ENCODE data around the gene KIFBP.

The KIFBP gene

GRCh38 chr10:69051710-69052487, 63.3 kb downstream of the KIFBP start:
- DNase-seq, result no peak

GRCh38 chr10:69052736-69053135, 64.1 kb downstream of the KIFBP start:
- no peak for DNase-seq

GRCh38 chr10:69055241-69055640, 66.6 kb downstream of the KIFBP start:
- DNase-seq, result no peak

GRCh38 chr10:69056129-69056528, 67.5 kb downstream of the KIFBP start:
- DNase-seq, result no peak

- DNase-seq, result no peak
Measured at GRCh38 chr10:69056536-69057260, 68.1 kb downstream of the KIFBP start.

- no peak for DNase-seq
Measured at GRCh38 chr10:69057261-69057950, 68.8 kb downstream of the KIFBP start.

- no peak for DNase-seq
Measured at GRCh38 chr10:69057951-69058297, 69.3 kb downstream of the KIFBP start.

- DNase-seq, result no peak
Measured at GRCh38 chr10:69060127-69060798, 71.7 kb downstream of the KIFBP start.

- no peak for DNase-seq
Measured at GRCh38 chr10:69061305-69062161, 72.9 kb downstream of the KIFBP start.

GRCh38 chr10:69062901-69063300, 74.3 kb downstream of the KIFBP start:
- DNase-seq, result no peak

- no peak for DNase-seq
Measured at GRCh38 chr10:69064762-69065328, 76.2 kb downstream of the KIFBP start.

GRCh38 chr10:69065406-69066361, 77.1 kb downstream of the KIFBP start:
- DNase-seq, result no peak

Data from NCI-H524 treated with DMSO at 0.1 percent for 48 hours (cell line).